ENCODE data around the gene DACH1. TPM values are rescaled to one million over a fixed set of nuclear protein-coding genes. Genes with fewer than 3 reads are reported as not detected.

Gene DACH1
- total and polyA plus RNA-seq, 12 donors: 1.2 to 5.2 (median 2.6) TPM

DNA sequence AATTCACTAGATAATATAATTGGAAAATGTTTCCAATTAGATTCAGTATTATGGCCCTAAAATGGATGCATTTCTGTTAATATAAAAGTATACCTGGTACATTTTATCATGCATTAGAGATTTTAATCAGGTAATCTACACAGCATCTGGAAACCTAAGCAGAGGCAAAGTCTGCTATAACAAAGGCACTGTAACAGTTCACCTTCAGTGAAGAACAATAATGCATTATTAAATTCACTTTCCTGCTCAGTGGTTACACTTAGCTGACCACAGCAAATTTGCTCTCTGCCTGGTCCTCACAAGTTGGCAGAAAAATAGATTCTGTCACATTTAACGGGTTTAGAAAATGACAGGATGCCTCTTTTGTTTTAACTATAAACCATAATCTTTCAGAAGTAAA lies 326.9 kb downstream of the DACH1 start:
- H3K4me3 ChIP-seq: no peak overlapping the region
- no peaks in the 10 kb centered on the region for H3K4me1 ChIP-seq
- no peaks in the 10 kb centered on the region for H3K9me3 ChIP-seq
- intact Hi-C loops (cut with DNase I): no loop called here
- H3K27ac ChIP-seq: no peak overlapping the region
- DNase-seq (no peak), ATAC-seq (no peak)
- H3K36me3 ChIP-seq: no peaks in the 10 kb centered on the region
- TF ChIP-seq, protein P1, sequence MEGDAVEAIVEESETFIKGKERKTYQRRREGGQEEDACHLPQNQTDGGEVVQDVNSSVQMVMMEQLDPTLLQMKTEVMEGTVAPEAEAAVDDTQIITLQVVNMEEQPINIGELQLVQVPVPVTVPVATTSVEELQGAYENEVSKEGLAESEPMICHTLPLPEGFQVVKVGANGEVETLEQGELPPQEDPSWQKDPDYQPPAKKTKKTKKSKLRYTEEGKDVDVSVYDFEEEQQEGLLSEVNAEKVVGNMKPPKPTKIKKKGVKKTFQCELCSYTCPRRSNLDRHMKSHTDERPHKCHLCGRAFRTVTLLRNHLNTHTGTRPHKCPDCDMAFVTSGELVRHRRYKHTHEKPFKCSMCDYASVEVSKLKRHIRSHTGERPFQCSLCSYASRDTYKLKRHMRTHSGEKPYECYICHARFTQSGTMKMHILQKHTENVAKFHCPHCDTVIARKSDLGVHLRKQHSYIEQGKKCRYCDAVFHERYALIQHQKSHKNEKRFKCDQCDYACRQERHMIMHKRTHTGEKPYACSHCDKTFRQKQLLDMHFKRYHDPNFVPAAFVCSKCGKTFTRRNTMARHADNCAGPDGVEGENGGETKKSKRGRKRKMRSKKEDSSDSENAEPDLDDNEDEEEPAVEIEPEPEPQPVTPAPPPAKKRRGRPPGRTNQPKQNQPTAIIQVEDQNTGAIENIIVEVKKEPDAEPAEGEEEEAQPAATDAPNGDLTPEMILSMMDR (IDR thresholded peaks at IDR 0.05): no peak
- WGBS, 2 donors: 59 to 70% methylated on average over 1 of the region's 1 CpG
- H3K27me3 ChIP-seq: no peaks in the 10 kb centered on the region

DNA sequence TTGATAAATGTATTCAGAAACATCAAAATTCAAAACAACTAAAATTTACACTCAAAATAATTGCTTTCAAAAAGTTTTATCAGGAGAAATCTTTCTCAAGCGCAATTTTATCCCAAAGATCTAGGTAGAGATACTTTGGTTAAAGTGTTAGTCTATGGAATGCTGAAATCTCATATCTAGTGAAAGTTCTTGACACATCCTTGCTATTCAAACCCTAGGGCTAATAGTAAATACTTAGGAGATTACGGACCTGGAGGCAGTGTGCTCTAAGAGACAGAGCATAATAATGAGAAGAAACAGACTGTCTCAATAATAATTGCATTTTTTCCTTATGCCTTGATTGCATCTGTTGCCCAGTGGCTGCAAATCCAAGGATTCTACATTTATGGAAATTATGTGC lies 330.8 kb downstream of the DACH1 start:
- Histone ChIP-seq H3K36me3 (no peaks in the 10 kb centered on the region), H3K4me3 (no peak overlapping the region), H3K27ac (no peak overlapping the region), H3K9me3 (no peaks in the 10 kb centered on the region), H3K27me3 (no peaks in the 10 kb centered on the region), H3K4me1 (no peaks in the 10 kb centered on the region)
- intact Hi-C loops (cut with DNase I): no loop called here
- TF ChIP-seq, protein P1 (IDR thresholded peaks at IDR 0.05): no peak
- DNase-seq: no peak
- 96 to 97% methylated on average over 2 of the region's 2 CpGs for WGBS, 2 donors
- ATAC-seq: no peak

DNA sequence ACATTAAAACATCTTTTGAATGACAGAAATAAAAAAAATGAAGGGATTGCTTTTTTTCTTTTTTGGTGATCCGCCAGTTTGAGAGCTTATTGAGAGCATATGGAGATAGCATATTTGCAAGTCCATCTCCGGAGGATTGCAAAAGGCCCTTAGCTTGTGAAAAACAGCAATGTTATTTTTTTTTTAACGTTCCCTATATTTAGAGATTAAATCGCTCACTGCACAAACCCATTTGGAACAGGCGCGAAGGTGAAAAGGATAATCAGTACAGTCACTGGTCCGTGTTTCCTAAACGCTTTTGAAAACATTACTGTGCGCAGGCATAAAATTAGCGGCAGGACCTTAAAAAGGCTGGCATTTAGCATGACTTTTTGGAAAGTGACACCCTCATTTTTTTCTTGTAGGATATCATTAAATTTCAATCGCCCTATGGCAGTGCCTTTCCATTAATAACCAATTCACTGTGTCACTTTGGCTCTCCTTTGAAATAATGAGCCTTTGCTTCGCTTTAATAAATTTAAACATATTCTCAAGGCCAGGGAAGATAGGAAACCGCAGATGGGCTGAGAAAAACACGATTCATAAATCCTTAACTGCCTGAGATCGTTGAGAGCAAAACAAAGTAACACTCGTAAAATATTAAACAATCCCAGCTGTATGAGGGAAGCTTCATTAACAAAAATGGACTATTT lies 342.2 kb downstream of the DACH1 start:
- peak overlapping the region in 4 of 10 donors; percentile 5 to 46 (median 31) for H3K27ac ChIP-seq
- TF ChIP-seq, protein P1 (IDR thresholded peaks at IDR 0.05): no peak
- no peak for DNase-seq
- WGBS, 2 donors: 71 to 78% methylated on average over 16 of the region's 16 CpGs
- no peaks in the 10 kb centered on the region for H3K36me3 ChIP-seq
- H3K4me1 ChIP-seq: peaks cover 0 to 41% (median 5%) of the 10 kb centered on the region in 9 donors
- H3K9me3 ChIP-seq: no peaks in the 10 kb centered on the region
- no peaks in the 10 kb centered on the region for H3K27me3 ChIP-seq
- intact Hi-C loops (cut with DNase I): loop anchor here in 1 of 10 donors (10.0 kb wide), 1 partner anchor 350 kb away; no protein-coding TSS in a partner anchor
- ATAC-seq: no peak
- peak overlapping the region in 2 of 10 donors; percentile 13 to 26 for H3K4me3 ChIP-seq

DNA sequence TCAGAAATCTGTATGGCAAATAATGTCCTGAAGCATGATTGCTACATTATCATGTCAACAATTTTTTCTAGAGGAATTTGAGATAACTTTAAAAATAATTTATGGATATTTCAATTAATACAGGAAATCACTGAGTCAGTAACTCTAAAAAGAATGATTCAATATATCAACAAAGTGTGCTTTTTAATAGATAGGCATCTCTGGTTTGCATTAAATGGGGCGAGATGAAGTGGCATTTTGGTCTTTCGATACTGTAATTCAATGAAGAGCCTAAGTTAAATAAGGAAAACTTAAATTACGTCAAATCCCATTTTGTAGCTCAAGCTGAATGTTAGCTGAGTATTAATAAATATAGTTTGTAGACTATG lies 342.8 kb downstream of the DACH1 start:
- 85 to 87% methylated on average over 3 of the region's 3 CpGs for WGBS, 2 donors
- no peak for DNase-seq
- no peak for ATAC-seq
- intact Hi-C loops (cut with DNase I): loop anchor here in 1 of 10 donors (10.0 kb wide), 1 partner anchor 351 kb away; no protein-coding TSS in a partner anchor
- Histone ChIP-seq H3K27ac (no peak overlapping the region), H3K4me1 (peaks cover 0 to 41% (median 5%) of the 10 kb centered on the region in 9 donors), H3K4me3 (peak overlapping the region in 1 of 10 donors; percentile 26), H3K9me3 (no peaks in the 10 kb centered on the region), H3K27me3 (no peaks in the 10 kb centered on the region), H3K36me3 (no peaks in the 10 kb centered on the region)
- TF ChIP-seq, protein P1 (IDR thresholded peaks at IDR 0.05): no peak

All from heart right ventricle (tissue), 16 donors.